Measurements from ENCODE around the gene PAF1. TPM values are rescaled to one million over a fixed set of nuclear protein-coding genes. Genes with fewer than 3 reads are reported as not detected.
"Not testable (repeated sequence)": the region's sequence is repeated elsewhere in the genome, so short reads cannot be mapped to it uniquely, and the experiment has no call there.

Gene PAF1
- total RNA-seq, 2 donors from 2014 or later: 16.9 to 49.8 TPM

DNA sequence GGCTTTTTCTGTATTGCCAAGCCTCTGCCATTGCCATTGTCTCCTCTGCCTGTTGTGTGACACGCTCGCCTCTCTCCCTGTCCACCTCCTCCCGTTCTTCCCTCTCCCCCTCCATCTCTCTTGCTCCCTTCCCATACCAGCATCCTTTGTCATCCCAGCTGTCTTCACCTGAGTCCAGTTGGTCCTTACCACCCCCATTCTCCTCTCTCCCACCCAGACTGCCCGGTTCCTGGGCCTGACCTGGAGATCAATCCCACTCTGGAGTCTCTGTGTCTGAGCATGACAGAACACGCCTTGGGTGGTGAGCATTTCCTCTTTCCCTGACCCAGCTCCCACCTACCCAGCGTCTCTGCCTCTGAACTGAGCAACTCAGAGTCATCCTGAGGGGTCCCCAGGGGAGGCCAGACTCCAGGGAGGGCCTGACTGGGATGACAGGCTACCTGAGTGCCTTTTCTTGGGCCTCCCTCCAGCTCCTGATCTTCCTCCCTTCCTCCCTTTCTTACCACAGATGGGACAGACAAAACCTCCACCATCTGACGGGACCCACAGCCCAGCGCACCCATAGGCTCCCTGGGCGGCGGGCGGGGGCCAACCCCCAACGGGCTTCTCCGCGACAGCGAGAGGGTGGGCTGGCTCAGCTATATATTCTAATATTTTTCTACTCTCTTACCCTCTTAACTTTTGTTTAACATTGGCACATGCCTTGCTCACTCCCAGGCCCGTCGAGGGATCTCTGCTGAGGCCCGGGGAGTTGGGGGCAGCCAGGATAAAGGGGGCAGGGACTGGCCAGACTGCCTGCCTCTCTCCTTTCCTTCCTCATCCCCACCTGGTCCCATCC, 7.7 kb downstream of the PAF1 start:
- 87 to 91% methylated on average over 17 to 18 of the region's 18 CpGs for WGBS, 2 donors
- H3K27me3 ChIP-seq: no peaks in the 10 kb centered on the region
- intact Hi-C loops (cut with DNase I): loop anchor here (5.0 kb wide), 1 partner anchor 36 kb away; no protein-coding TSS in a partner anchor
- no peak overlapping the region for H3K4me3 ChIP-seq
- TF ChIP-seq POLR2A (IDR thresholded peaks at IDR 0.05): no peak
- TF ChIP-seq, protein P1, sequence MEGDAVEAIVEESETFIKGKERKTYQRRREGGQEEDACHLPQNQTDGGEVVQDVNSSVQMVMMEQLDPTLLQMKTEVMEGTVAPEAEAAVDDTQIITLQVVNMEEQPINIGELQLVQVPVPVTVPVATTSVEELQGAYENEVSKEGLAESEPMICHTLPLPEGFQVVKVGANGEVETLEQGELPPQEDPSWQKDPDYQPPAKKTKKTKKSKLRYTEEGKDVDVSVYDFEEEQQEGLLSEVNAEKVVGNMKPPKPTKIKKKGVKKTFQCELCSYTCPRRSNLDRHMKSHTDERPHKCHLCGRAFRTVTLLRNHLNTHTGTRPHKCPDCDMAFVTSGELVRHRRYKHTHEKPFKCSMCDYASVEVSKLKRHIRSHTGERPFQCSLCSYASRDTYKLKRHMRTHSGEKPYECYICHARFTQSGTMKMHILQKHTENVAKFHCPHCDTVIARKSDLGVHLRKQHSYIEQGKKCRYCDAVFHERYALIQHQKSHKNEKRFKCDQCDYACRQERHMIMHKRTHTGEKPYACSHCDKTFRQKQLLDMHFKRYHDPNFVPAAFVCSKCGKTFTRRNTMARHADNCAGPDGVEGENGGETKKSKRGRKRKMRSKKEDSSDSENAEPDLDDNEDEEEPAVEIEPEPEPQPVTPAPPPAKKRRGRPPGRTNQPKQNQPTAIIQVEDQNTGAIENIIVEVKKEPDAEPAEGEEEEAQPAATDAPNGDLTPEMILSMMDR (IDR thresholded peaks at IDR 0.05): no peak
- no peak overlapping the region for H3K27ac ChIP-seq
- H3K4me1 ChIP-seq: no peaks in the 10 kb centered on the region
- H3K9me3 ChIP-seq: no peaks in the 10 kb centered on the region
- peaks cover 7 to 31% of the 10 kb centered on the region in 2 donors for H3K36me3 ChIP-seq (replicated peaks in 1 of 2; ENCODE audit: insufficient read depth in 1 of 2, low read depth in 2 of 2)
- DNase-seq (no peak), ATAC-seq (no peak)

DNA sequence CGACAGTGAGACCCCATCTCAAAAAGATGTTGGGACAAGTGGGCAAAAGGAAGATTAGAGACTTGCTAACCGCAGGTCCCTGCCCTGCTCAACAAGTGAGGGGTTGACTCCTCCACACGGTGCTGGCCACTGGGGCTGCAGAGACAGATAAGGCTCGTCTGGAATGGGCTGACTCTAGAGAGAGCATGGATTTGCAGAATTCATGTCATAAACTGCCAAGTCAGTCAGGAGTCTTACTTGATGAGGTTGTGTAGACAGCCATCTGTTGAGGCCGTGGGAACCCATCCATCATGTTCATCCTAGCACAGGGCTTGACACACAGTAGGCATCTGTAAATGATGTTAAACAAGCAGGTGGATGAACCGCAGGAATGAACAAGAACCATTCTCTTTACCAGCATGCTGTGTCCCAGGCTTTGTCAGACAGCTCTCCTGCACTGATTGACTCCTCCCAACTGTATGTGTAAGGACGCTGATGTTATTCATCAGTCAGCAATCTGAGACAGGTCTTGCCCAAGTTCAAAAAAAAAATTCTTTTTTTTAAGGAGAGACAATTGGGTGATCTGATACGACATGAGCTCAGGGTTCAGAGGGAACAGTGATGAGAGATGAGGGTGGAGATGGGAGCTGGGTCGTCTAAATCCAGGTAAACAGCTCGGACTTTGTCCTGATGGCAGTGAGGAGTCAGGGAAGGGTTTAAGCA, 8.8 kb downstream of the PAF1 start:
- no peak for TF ChIP-seq POLR2A (IDR thresholded peaks at IDR 0.05)
- TF ChIP-seq, protein P1 (IDR thresholded peaks at IDR 0.05): no peak
- Histone ChIP-seq H3K27me3 (no peaks in the 10 kb centered on the region), H3K27ac (no peak overlapping the region)

DNA sequence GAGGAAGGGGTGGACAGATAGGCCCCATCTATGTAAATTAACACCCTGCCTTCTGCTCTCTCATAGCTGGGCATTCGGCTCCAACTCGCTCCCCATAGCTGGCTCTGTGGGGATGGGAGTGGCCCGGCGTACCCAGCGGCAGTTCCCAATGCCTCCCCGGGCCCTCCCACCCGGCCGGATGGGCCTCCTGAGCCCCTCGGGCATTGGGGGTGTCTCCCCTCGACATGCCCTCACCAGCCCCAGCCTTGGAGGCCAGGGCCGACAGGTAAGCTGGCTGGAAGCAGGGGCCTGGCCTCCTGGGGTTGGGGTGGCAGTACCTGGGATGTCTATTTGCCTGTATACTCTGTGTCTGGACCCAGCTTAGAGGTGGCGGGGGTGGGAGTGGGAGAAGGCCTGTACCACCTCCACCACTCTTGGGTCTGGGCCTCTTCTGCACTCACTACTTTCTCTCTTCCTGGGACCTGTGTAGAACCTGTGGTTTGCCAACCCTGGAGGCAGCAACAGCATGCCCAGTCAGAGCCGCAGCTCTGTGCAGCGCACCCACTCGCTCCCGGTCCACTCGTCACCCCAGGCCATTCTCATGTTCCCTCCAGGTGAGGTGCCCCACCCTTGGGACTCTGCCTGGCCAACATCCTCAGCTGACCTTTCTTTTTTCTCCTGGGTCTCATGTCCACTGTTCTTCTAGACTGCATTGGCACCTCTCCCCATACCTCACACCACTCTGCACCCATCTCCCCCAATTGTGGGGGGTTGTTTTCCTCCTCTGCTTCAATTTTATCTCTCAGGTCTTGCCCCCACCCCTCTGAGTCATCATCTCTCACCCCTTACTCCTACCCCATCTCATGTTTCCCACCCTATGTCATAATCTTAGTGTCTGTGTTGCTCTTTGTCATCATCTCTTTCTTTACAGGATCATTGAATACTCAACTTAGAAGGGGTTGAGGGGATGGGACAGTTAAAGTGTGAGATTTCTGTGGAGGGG, 10.1 kb downstream of the PAF1 start:
- Histone ChIP-seq H3K27ac (no peak overlapping the region), H3K27me3 (no peaks in the 10 kb centered on the region), H3K4me3 (no peak overlapping the region), H3K36me3 (replicated peaks in 1 of 2; ENCODE audit: insufficient read depth in 1 of 2, low read depth in 2 of 2) (peaks cover 7 to 46% of the 10 kb centered on the region in 2 donors), H3K9me3 (no peaks in the 10 kb centered on the region), H3K4me1 (no peaks in the 10 kb centered on the region)
- TF ChIP-seq POLR2A (IDR thresholded peaks at IDR 0.05): no peak
- TF ChIP-seq, protein P1 (IDR thresholded peaks at IDR 0.05): no peak
- WGBS, 2 donors: 88 to 90% methylated on average over 9 to 16 of the region's 17 CpGs
- ATAC-seq (no peak), DNase-seq (no peak)
- intact Hi-C loops (cut with DNase I): loop anchor here (5.0 kb wide), 1 partner anchor 34 kb away; no protein-coding TSS in a partner anchor

More for the DNA sequence above, 8.8 kb downstream of the PAF1 start:
- ATAC-seq (no peak), DNase-seq (no peak)
- intact Hi-C loops (cut with DNase I): loop anchor here (5.0 kb wide), 1 partner anchor 35 kb away; no protein-coding TSS in a partner anchor
- Histone ChIP-seq H3K36me3 (replicated peaks in 1 of 2; ENCODE audit: insufficient read depth in 1 of 2, low read depth in 2 of 2) (peaks cover 7 to 39% of the 10 kb centered on the region in 2 donors), H3K4me1 (no peaks in the 10 kb centered on the region), H3K9me3 (no peaks in the 10 kb centered on the region), H3K4me3 (no peak overlapping the region)
- 67 to 68% methylated on average over 10 of the region's 10 CpGs for WGBS, 2 donors

DNA sequence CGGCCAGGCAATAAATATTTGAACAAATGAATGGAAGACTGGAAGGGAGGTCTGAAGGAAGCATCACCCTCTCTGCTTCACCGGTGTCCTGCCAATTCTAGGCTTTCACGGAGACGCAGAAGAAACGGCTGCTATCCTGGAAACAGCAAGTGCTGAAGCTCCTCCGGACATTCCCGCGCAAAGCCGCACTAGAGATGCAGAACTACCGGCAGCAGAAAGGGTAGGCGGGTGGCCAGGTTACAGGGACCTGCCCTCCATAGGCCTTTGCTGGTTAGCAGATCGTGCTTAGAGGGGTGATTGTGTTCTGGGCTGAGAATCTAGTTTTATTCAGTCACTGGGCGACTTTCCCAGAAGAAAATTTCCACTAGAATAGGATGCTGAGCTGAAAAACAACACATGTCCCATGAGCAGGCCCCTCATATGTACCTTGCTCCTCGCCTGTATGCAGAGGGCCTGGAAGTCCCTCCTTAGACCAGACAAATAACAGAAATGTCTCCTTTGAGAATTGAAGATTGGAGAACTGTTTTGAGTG, 11.0 kb downstream of the PAF1 start:
- Histone ChIP-seq H3K27me3 (no peaks in the 10 kb centered on the region), H3K36me3 (replicated peaks in 1 of 2; ENCODE audit: insufficient read depth in 1 of 2, low read depth in 2 of 2) (peaks cover 7 to 43% of the 10 kb centered on the region in 2 donors), H3K4me3 (no peak overlapping the region), H3K27ac (no peak overlapping the region), H3K9me3 (no peaks in the 10 kb centered on the region), H3K4me1 (no peaks in the 10 kb centered on the region)
- WGBS, 2 donors: 91 to 96% methylated on average over 14 of the region's 14 CpGs
- no peak for TF ChIP-seq POLR2A (IDR thresholded peaks at IDR 0.05)
- TF ChIP-seq, protein P1 (IDR thresholded peaks at IDR 0.05): no peak
- DNase-seq (no peak), ATAC-seq (no peak)
- intact Hi-C loops (cut with DNase I): loop anchor here (5.0 kb wide), 1 partner anchor 33 kb away; no protein-coding TSS in a partner anchor

DNA sequence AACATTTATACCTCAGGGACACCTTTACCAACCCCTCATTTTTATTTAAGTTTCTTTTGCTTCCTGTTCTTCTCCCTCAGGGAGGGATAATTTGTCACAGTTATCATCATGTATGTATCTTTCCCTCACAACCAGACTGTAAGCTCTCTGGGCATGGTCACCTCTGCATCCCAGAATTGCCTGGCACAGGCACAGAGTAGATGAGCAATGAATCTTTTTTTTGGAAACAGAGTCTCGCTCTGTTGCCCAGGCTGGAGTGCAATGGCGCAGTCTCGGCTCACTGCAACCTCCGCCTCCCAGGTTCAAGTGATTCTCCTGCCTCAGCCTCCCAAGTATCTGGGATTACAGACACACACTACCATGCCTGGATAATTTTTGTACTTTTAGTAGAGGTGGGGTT, 11.5 kb downstream of the PAF1 start:
- ATAC-seq; intact Hi-C loops (cut with DNase I); H3K27ac ChIP-seq; H3K4me3 ChIP-seq; H3K4me1 ChIP-seq; H3K9me3 ChIP-seq; H3K27me3 ChIP-seq; DNase-seq: not testable (repeated sequence)
- H3K36me3 ChIP-seq (replicated peaks in 1 of 2; ENCODE audit: insufficient read depth in 1 of 2, low read depth in 2 of 2): peaks cover 7 to 43% of the 10 kb centered on the region in 2 donors
- 83 to 96% methylated on average over 4 of the region's 4 CpGs for WGBS, 2 donors
